ENCODE measurements around the gene DMAC2. TPM values are rescaled to one million over a fixed set of nuclear protein-coding genes. Genes with fewer than 3 reads are reported as not detected.

Gene DMAC2
- total and polyA plus RNA-seq, 3 donors from 2014 or later = 24.6 to 35.8 (median 26.7) TPM

- Histone ChIP-seq H3K36me3 (ENCODE audit: low read depth, missing control alignments) (no peaks in the 10 kb centered on the region), H3K9me3 (no peaks in the 10 kb centered on the region), H3K27me3 (no peaks in the 10 kb centered on the region), H3K27ac (no peak overlapping the region), H3K4me3 (no peak overlapping the region), H3K4me1 (no peaks in the 10 kb centered on the region)
- no peak for TF ChIP-seq CTCF (IDR thresholded peaks at IDR 0.05)
- TF ChIP-seq POLR2A (IDR thresholded peaks at IDR 0.05) = no peak
- WGBS, 2 donors = 38 to 46% methylated on average over 1 of the region's 1 CpG
- intact Hi-C loops (cut with DNase I; ENCODE audit: low total_unique reads) = no loop called here
- DNase-seq = no peak
Measured at GRCh38 chr19:41457241-41457640, 17.5 kb upstream of the DMAC2 start.

- no peak overlapping the region for H3K4me3 ChIP-seq
- H3K27me3 ChIP-seq = no peaks in the 10 kb centered on the region
- TF ChIP-seq POLR2A (IDR thresholded peaks at IDR 0.05) (no peak), CTCF (IDR thresholded peaks at IDR 0.05) (no peak)
- DNase-seq = no peak
- H3K9me3 ChIP-seq = no peaks in the 10 kb centered on the region
- H3K27ac ChIP-seq = no peak overlapping the region
- no peaks in the 10 kb centered on the region for H3K4me1 ChIP-seq
- intact Hi-C loops (cut with DNase I; ENCODE audit: low total_unique reads) = no loop called here
- WGBS, 2 donors = 34 to 40% methylated on average over 7 of the region's 7 CpGs
- no peaks in the 10 kb centered on the region for H3K36me3 ChIP-seq (ENCODE audit: low read depth, missing control alignments)
Measured at GRCh38 chr19:41456342-41456918, 16.7 kb upstream of the DMAC2 start.

- no peak overlapping the region for H3K27ac ChIP-seq
- intact Hi-C loops (cut with DNase I; ENCODE audit: low total_unique reads) = no loop called here
Measured at GRCh38 chr19:41455936-41456335, 16.2 kb upstream of the DMAC2 start.

GRCh38 chr19:41452584-41453275, 13.0 kb upstream of the DMAC2 start:
- Histone ChIP-seq H3K27ac (no peak overlapping the region), H3K9me3 (no peaks in the 10 kb centered on the region), H3K27me3 (no peaks in the 10 kb centered on the region), H3K4me3 (no peak overlapping the region), H3K4me1 (no peaks in the 10 kb centered on the region), H3K36me3 (ENCODE audit: low read depth, missing control alignments) (no peaks in the 10 kb centered on the region)
- no peak for DNase-seq
- intact Hi-C loops (cut with DNase I; ENCODE audit: low total_unique reads) = no loop called here
- WGBS, 2 donors = 71 to 74% methylated on average over 6 of the region's 6 CpGs
- TF ChIP-seq POLR2A (IDR thresholded peaks at IDR 0.05) (no peak), CTCF (IDR thresholded peaks at IDR 0.05) (no peak)

More at GRCh38 chr19:41455936-41456335, 16.2 kb upstream of the DMAC2 start:
- Histone ChIP-seq H3K4me1 (no peaks in the 10 kb centered on the region), H3K36me3 (ENCODE audit: low read depth, missing control alignments) (no peaks in the 10 kb centered on the region), H3K27me3 (no peaks in the 10 kb centered on the region), H3K9me3 (no peaks in the 10 kb centered on the region), H3K4me3 (no peak overlapping the region)
- 35 to 53% methylated on average over 2 of the region's 2 CpGs for WGBS, 2 donors
- DNase-seq = no peak
- no peak for TF ChIP-seq CTCF (IDR thresholded peaks at IDR 0.05)
- TF ChIP-seq POLR2A (IDR thresholded peaks at IDR 0.05) = no peak

GRCh38 chr19:41449865-41450178, 10.1 kb upstream of the DMAC2 start:
- intact Hi-C loops (cut with DNase I; ENCODE audit: low total_unique reads) = loop anchor here (10.0 kb wide), 1 partner anchor 125 kb away; the partner anchor contains the start of gene CEACAM21
- Histone ChIP-seq H3K4me1 (no peaks in the 10 kb centered on the region), H3K27me3 (no peaks in the 10 kb centered on the region), H3K9me3 (no peaks in the 10 kb centered on the region), H3K36me3 (ENCODE audit: low read depth, missing control alignments) (no peaks in the 10 kb centered on the region), H3K27ac (no peak overlapping the region), H3K4me3 (no peak overlapping the region)
- TF ChIP-seq CTCF (IDR thresholded peaks at IDR 0.05) (no peak), POLR2A (IDR thresholded peaks at IDR 0.05) (no peak)
- DNase-seq = no peak
- WGBS, 2 donors = 43 to 48% methylated on average over 3 of the region's 3 CpGs

Data from testis (tissue), 3 donors.